ENCODE data around the gene REXO4. TPM values are rescaled to one million over a fixed set of nuclear protein-coding genes. Genes with fewer than 3 reads are reported as not detected.
"Not testable (repeated sequence)": the region's sequence is repeated elsewhere in the genome, so short reads cannot be mapped to it uniquely, and the experiment has no call there.

REXO4 gene
- total RNA-seq, 1 donor from 2014 or later, result 30.3 TPM

- no peak overlapping the region for H3K27ac Mint-ChIP-seq
These were observed 24.4 kb downstream of the REXO4 start for GRCh38 chr9:133393399-133393798.

DNA sequence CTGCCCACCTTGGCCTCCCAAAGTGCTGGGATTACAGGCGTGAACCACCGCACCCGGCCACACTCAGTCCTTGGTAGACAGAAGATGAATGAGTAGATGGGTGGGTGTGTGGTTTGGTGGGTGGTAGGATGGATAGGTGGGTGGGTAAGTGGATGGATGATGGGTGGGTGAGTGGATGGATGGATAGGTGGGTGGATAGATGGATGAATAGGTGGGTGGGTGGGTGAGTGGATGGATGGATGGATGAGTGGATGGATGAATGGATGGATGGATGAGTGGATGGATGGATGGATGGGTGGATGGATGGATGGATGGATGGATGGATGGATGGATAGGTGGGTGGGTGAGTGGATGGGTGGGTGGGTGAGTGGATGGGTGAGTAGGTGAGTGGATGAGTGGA, 25.5 kb downstream of the REXO4 start:
- H3K4me3 Mint-ChIP-seq (ENCODE audit: low read depth); H3K27me3 Mint-ChIP-seq; H3K4me1 Mint-ChIP-seq (ENCODE audit: low read depth); H3K27ac Mint-ChIP-seq; DNase-seq (ENCODE audit: low spot score, unreplicated experiment); H3K9me3 Mint-ChIP-seq (ENCODE audit: low read depth); H3K36me3 Mint-ChIP-seq (ENCODE audit: insufficient read depth): not testable (repeated sequence)

More at GRCh38 chr9:133393399-133393798, 24.4 kb downstream of the REXO4 start:
- Mint-ChIP-seq H3K36me3 (ENCODE audit: insufficient read depth) (no peaks in the 10 kb centered on the region), H3K27me3 (peaks cover 9% of the 10 kb centered on the region), H3K4me3 (ENCODE audit: low read depth) (no peak overlapping the region), H3K4me1 (ENCODE audit: low read depth) (peaks cover 4% of the 10 kb centered on the region), H3K9me3 (ENCODE audit: low read depth) (no peaks in the 10 kb centered on the region)
- TF ChIP-seq, protein P1, sequence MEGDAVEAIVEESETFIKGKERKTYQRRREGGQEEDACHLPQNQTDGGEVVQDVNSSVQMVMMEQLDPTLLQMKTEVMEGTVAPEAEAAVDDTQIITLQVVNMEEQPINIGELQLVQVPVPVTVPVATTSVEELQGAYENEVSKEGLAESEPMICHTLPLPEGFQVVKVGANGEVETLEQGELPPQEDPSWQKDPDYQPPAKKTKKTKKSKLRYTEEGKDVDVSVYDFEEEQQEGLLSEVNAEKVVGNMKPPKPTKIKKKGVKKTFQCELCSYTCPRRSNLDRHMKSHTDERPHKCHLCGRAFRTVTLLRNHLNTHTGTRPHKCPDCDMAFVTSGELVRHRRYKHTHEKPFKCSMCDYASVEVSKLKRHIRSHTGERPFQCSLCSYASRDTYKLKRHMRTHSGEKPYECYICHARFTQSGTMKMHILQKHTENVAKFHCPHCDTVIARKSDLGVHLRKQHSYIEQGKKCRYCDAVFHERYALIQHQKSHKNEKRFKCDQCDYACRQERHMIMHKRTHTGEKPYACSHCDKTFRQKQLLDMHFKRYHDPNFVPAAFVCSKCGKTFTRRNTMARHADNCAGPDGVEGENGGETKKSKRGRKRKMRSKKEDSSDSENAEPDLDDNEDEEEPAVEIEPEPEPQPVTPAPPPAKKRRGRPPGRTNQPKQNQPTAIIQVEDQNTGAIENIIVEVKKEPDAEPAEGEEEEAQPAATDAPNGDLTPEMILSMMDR (IDR thresholded peaks at IDR 0.05; ENCODE audit: unreplicated experiment), result no peak
- DNase-seq (ENCODE audit: low spot score, unreplicated experiment), result no peak

DNA sequence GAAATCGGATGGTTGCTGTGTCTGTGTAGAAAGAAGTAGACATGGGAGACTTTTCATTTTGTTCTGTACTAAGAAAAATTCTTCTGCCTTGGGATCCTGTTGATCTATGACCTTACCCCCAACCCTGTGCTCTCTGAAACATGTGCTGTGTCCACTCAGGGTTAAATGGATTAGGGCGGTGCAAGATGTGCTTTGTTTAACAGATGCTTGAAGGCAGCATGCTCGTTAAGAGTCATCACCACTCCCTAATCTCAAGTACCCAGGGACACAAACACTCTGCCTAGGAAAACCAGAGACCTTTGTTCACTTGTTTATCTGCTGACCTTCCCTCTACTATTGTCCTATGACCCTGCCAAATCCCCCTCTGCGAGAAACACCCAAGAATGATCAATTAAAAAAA, 26.4 kb downstream of the REXO4 start:
- DNase-seq (ENCODE audit: low spot score, unreplicated experiment); H3K4me1 Mint-ChIP-seq (ENCODE audit: low read depth); H3K9me3 Mint-ChIP-seq (ENCODE audit: low read depth); H3K36me3 Mint-ChIP-seq (ENCODE audit: insufficient read depth); H3K27ac Mint-ChIP-seq; H3K27me3 Mint-ChIP-seq; H3K4me3 Mint-ChIP-seq (ENCODE audit: low read depth): not testable (repeated sequence)

GRCh38 chr9:133390713-133391112, 27.1 kb downstream of the REXO4 start:
- Mint-ChIP-seq H3K4me3 (ENCODE audit: low read depth) (no peak overlapping the region), H3K27ac (no peak overlapping the region), H3K36me3 (ENCODE audit: insufficient read depth) (no peaks in the 10 kb centered on the region), H3K4me1 (ENCODE audit: low read depth) (peaks cover 4% of the 10 kb centered on the region), H3K27me3 (peaks cover 3% of the 10 kb centered on the region), H3K9me3 (ENCODE audit: low read depth) (no peaks in the 10 kb centered on the region)
- TF ChIP-seq, protein P1 (IDR thresholded peaks at IDR 0.05; ENCODE audit: unreplicated experiment), result no peak
- no peak for DNase-seq (ENCODE audit: low spot score, unreplicated experiment)

- Mint-ChIP-seq H3K27me3 (no peaks in the 10 kb centered on the region), H3K27ac (no peak overlapping the region), H3K4me1 (ENCODE audit: low read depth) (peaks cover 11% of the 10 kb centered on the region), H3K4me3 (ENCODE audit: low read depth) (no peak overlapping the region), H3K9me3 (ENCODE audit: low read depth) (no peaks in the 10 kb centered on the region), H3K36me3 (ENCODE audit: insufficient read depth) (no peaks in the 10 kb centered on the region)
- TF ChIP-seq, protein P1 (IDR thresholded peaks at IDR 0.05; ENCODE audit: unreplicated experiment), result no peak
- no peak for DNase-seq (ENCODE audit: low spot score, unreplicated experiment)
These were observed 28.2 kb downstream of the REXO4 start for GRCh38 chr9:133389562-133389961.

GRCh38 chr9:133389025-133389557, 28.7 kb downstream of the REXO4 start:
- TF ChIP-seq, protein P1 (IDR thresholded peaks at IDR 0.05; ENCODE audit: unreplicated experiment), result no peak
- no peak overlapping the region for H3K4me3 Mint-ChIP-seq (ENCODE audit: low read depth)
- H3K4me1 Mint-ChIP-seq (ENCODE audit: low read depth), result peaks cover 11% of the 10 kb centered on the region
- H3K27ac Mint-ChIP-seq, result no peak overlapping the region
- no peaks in the 10 kb centered on the region for H3K36me3 Mint-ChIP-seq (ENCODE audit: insufficient read depth)
- no peak for DNase-seq (ENCODE audit: low spot score, unreplicated experiment)
- H3K9me3 Mint-ChIP-seq (ENCODE audit: low read depth), result no peaks in the 10 kb centered on the region
- no peaks in the 10 kb centered on the region for H3K27me3 Mint-ChIP-seq
